Measurements from ENCODE around the gene KBTBD12.

KBTBD12 gene

DNA sequence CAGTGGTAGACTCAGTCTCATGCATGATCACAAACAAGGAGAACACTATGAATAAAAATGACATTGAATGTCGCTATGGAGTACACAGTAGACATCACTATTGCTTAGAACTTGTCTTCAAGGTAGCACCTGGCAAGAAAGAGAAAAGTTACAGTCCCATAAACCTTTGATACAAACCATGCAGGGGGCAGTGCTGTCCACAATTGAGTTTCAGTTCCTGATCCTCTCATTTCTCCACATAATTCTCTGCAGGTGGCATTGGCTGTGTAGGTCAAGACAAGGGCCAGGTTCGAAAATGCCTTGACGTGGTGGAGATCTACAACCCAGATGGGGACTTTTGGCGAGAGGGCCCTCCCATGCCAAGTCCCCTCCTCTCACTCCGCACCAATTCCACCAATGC, 47.9 kb downstream of the KBTBD12 start:
- no peaks in the 10 kb centered on the region for H3K27me3 ChIP-seq (ENCODE audit: insufficient read depth, low read depth)

DNA sequence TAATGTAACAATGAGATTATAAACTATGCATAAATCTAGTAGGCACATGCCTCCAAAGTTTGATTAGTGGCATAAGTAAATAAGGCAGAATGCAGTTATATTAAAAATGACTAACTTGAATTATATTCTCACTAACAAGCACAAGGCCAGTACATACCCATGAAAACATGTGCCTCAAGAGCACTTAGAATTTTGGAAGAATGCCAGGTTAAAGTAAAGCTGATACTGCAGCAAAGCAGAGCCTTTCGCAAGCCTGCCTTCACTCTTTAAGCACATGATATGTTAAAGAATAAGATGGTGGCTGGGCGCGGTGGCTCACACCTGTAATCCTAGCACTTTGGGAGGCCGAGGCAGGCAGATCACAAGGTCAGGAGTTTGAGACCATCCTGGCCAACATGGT, 49.0 kb downstream of the KBTBD12 start:
- Histone ChIP-seq H3K9ac (no peak overlapping the region), H3K4me3 (IDR thresholded peaks at IDR 0.05; ENCODE audit: insufficient read depth, low read depth, low read length) (no peak overlapping the region), H3K4me2 (no peak overlapping the region), H2AFZ (ENCODE audit: low read depth) (no peak overlapping the region), H3K27ac (no peak overlapping the region), H3K79me2 (ENCODE audit: insufficient read depth, low read depth) (no peaks in the 10 kb centered on the region), H3K27me3 (ENCODE audit: insufficient read depth, low read depth) (no peaks in the 10 kb centered on the region), H3K4me1 (ENCODE audit: low read depth, poor library complexity, severe bottlenecking) (peaks cover 21% of the 10 kb centered on the region), H3K36me3 (ENCODE audit: insufficient read depth) (no peaks in the 10 kb centered on the region), H4K20me1 (ENCODE audit: insufficient read depth) (no peaks in the 10 kb centered on the region)
- TF ChIP-seq, protein P1, sequence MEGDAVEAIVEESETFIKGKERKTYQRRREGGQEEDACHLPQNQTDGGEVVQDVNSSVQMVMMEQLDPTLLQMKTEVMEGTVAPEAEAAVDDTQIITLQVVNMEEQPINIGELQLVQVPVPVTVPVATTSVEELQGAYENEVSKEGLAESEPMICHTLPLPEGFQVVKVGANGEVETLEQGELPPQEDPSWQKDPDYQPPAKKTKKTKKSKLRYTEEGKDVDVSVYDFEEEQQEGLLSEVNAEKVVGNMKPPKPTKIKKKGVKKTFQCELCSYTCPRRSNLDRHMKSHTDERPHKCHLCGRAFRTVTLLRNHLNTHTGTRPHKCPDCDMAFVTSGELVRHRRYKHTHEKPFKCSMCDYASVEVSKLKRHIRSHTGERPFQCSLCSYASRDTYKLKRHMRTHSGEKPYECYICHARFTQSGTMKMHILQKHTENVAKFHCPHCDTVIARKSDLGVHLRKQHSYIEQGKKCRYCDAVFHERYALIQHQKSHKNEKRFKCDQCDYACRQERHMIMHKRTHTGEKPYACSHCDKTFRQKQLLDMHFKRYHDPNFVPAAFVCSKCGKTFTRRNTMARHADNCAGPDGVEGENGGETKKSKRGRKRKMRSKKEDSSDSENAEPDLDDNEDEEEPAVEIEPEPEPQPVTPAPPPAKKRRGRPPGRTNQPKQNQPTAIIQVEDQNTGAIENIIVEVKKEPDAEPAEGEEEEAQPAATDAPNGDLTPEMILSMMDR (conservative IDR thresholded peaks at IDR 0.05; ENCODE audit: low read depth, low read length) = no peak

More for the DNA sequence above, 47.9 kb downstream of the KBTBD12 start:
- Histone ChIP-seq H3K4me3 (IDR thresholded peaks at IDR 0.05; ENCODE audit: insufficient read depth, low read depth, low read length) (no peak overlapping the region), H3K36me3 (ENCODE audit: insufficient read depth) (no peaks in the 10 kb centered on the region), H4K20me1 (ENCODE audit: insufficient read depth) (no peaks in the 10 kb centered on the region), H3K4me2 (no peak overlapping the region), H3K79me2 (ENCODE audit: insufficient read depth, low read depth) (no peaks in the 10 kb centered on the region), H2AFZ (ENCODE audit: low read depth) (no peak overlapping the region), H3K9ac (no peak overlapping the region), H3K27ac (no peak overlapping the region), H3K4me1 (ENCODE audit: low read depth, poor library complexity, severe bottlenecking) (peaks cover 21% of the 10 kb centered on the region)
- TF ChIP-seq, protein P1 (conservative IDR thresholded peaks at IDR 0.05; ENCODE audit: low read depth, low read length) = no peak

DNA sequence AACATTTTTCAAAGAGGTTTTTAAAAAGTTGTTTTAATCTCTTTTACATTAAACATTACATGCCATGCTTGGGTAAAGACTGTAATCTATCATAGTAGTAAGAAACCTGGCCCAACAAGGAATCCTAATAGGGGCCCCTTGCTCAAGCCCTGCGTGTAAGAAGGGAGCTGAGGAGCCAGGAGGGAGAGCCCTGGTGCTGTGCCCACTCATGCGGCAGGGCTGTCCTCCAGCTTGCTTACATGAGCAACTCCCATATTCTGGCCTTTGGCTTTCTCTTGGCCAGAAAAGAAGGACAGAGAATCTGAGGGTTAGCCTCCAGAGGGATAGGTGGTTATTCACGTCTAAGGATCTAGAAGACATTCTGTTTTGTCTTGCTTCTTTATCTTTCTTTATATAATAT, 49.8 kb downstream of the KBTBD12 start:
- no peak overlapping the region for H2AFZ ChIP-seq (ENCODE audit: low read depth)
- peak overlapping the region; percentile 60; the same call in 1 of the 2 replicates for H3K4me2 ChIP-seq
- no peaks in the 10 kb centered on the region for H4K20me1 ChIP-seq (ENCODE audit: insufficient read depth)
- H3K27me3 ChIP-seq (ENCODE audit: insufficient read depth, low read depth) = no peaks in the 10 kb centered on the region
- no peak overlapping the region for H3K27ac ChIP-seq
- H3K4me3 ChIP-seq (IDR thresholded peaks at IDR 0.05; ENCODE audit: insufficient read depth, low read depth, low read length) = no peak overlapping the region
- TF ChIP-seq, protein P1 (conservative IDR thresholded peaks at IDR 0.05; ENCODE audit: low read depth, low read length) = no peak
- no peaks in the 10 kb centered on the region for H3K36me3 ChIP-seq (ENCODE audit: insufficient read depth)
- H3K4me1 ChIP-seq (ENCODE audit: low read depth, poor library complexity, severe bottlenecking) = peaks cover 21% of the 10 kb centered on the region
- H3K79me2 ChIP-seq (ENCODE audit: insufficient read depth, low read depth) = no peaks in the 10 kb centered on the region
- H3K9ac ChIP-seq = no peak overlapping the region

DNA sequence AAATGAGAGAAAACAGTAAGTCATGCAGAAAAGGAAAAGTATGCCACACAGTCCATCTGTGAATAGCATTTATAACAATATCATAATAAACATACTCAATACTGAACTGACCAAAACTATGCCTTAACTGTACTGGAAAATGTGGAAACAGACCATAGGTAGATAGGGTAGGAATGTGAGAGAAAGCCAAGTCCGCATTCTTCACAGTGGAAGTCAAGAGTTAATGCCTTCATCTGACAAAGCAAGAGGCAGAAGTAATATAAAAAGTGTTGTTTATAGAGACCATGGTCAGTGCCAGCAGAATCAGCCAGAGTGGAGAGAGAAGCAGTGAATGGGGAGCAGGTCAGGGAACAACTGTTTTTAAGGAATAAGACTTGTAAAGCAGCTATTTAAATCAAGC, 52.3 kb downstream of the KBTBD12 start:
- no peaks in the 10 kb centered on the region for H3K27me3 ChIP-seq (ENCODE audit: insufficient read depth, low read depth)
- H3K4me1 ChIP-seq (ENCODE audit: low read depth, poor library complexity, severe bottlenecking) = peaks cover 21% of the 10 kb centered on the region
- no peak overlapping the region for H3K27ac ChIP-seq

More for the DNA sequence above, 52.3 kb downstream of the KBTBD12 start:
- Histone ChIP-seq H2AFZ (ENCODE audit: low read depth) (no peak overlapping the region), H3K79me2 (ENCODE audit: insufficient read depth, low read depth) (no peaks in the 10 kb centered on the region), H3K4me3 (IDR thresholded peaks at IDR 0.05; ENCODE audit: insufficient read depth, low read depth, low read length) (no peak overlapping the region), H4K20me1 (ENCODE audit: insufficient read depth) (no peaks in the 10 kb centered on the region), H3K36me3 (ENCODE audit: insufficient read depth) (no peaks in the 10 kb centered on the region), H3K4me2 (no peak overlapping the region), H3K9ac (no peak overlapping the region)
- TF ChIP-seq, protein P1 (conservative IDR thresholded peaks at IDR 0.05; ENCODE audit: low read depth, low read length) = no peak
